ENCODE measurements around the gene HLA-DRB1.

GRCh38 chr6:32565511-32565910 is 24.1 kb downstream of the HLA-DRB1 start:
- no peak for TF ChIP-seq CBX8 (IDR thresholded peaks at IDR 0.05)
- TF ChIP-seq CTCF (IDR thresholded peaks at IDR 0.05), result no peak
- no peak for TF ChIP-seq POLR2A (IDR thresholded peaks at IDR 0.05; ENCODE audit: low read length)
- no peak for TF ChIP-seq ELK1 (IDR thresholded peaks at IDR 0.05; ENCODE audit: low read depth, low read length)
- no peak for TF ChIP-seq EHMT2 (IDR thresholded peaks at IDR 0.05; ENCODE audit: low read depth)
- TF ChIP-seq RFX5 (IDR thresholded peaks at IDR 0.05), result no peak
- TF ChIP-seq JUNB (IDR thresholded peaks at IDR 0.05), result no peak
- TF ChIP-seq MYC (IDR thresholded peaks at IDR 0.05; ENCODE audit: borderline replicate concordance, low read length), result no peak
- TF ChIP-seq PBX3 (IDR thresholded peaks at IDR 0.05), result no peak
- TF ChIP-seq NPAS2 (CRISPR knock-in tag; IDR thresholded peaks at IDR 0.05; ENCODE audit: borderline replicate concordance), result no peak
- TF ChIP-seq SREBF2 (IDR thresholded peaks at IDR 0.05), result no peak
- TF ChIP-seq SMC3 (IDR thresholded peaks at IDR 0.05), result no peak

Measured in A549 (cell line).